Gastroesophageal sphincter (tissue), 4 donors: ENCODE data around the gene XXYLT1. TPM values are rescaled to one million over a fixed set of nuclear protein-coding genes. Genes with fewer than 3 reads are reported as not detected.
A peak's percentile ranks its signal among the peaks of the same experiment; 100 is the strongest.

Experiments
- ATAC-seq: fragments of 150-250 bp; one replicate; pipeline ENCODE4 v1.9.1; 2016; ENCODE audit warnings: mild to moderate bottlenecking, moderate library complexity
- H3K27ac ChIP-seq, 4 donors: fragments of 200-600 bp; sonication (generic) in 3 of 4; 1 replicate in 3 of 4; 2 replicates in 1 of 4; pipeline ENCODE4 v1.5.1; 2016 to 2019
- H3K27me3 ChIP-seq: fragments of 200-600 bp; sonication (generic); one replicate; pipeline ENCODE4 v1.5.1; 2019
- H3K36me3 ChIP-seq, 2 donors: fragments of 200-600 bp; sonication (generic); one replicate each; pipeline ENCODE4 v1.5.1; 2019; ENCODE audit warnings: control low read depth in 1 of 2
- H3K4me1 ChIP-seq, 3 donors: fragments of 200-600 bp; sonication (generic); 1 replicate in 2 of 3; 2 replicates in 1 of 3; pipeline ENCODE4 v1.5.1; 2016 to 2019; ENCODE audit warnings: control low read depth in 2 of 3
- H3K4me3 ChIP-seq, 2 donors: fragments of 200-600 bp; sonication (generic); one replicate each; pipeline ENCODE4 v1.5.1; 2019; ENCODE audit warnings: mild to moderate bottlenecking in 1 of 2, moderate library complexity in 1 of 2
- H3K9me3 ChIP-seq, 3 donors: fragments of 200-600 bp; sonication (generic); one replicate each; pipeline ENCODE4 v1.5.1; 2017 to 2019; ENCODE audit warnings: control low read depth in 2 of 3
- CTCF ChIP-seq, 4 experiments: fragments of 200-600 bp in 2 of 4; fragments of 450-650 bp in 2 of 4; sonication (generic) in 1 of 4; IDR thresholded peaks; one replicate each; pipeline ENCODE4 v1.5.1; 2017 to 2019; ENCODE audit warnings: antibody characterized with exemption in 4 of 4, mild to moderate bottlenecking in 2 of 4, moderate library complexity in 2 of 4
- EP300 ChIP-seq: sonication (generic); formaldehyde crosslinking; IDR thresholded peaks from one replicate; pipeline ENCODE4 v1.6.1; 2017; ENCODE audit warnings: antibody characterized with exemption, mild to moderate bottlenecking
- POLR2A ChIP-seq, 2 donors: fragments of 450-650 bp; IDR thresholded peaks; one replicate each; pipeline ENCODE4 v1.6.1; 2017; ENCODE audit warnings: antibody characterized with exemption in 2 of 2, mild to moderate bottlenecking in 2 of 2, moderate library complexity in 1 of 2
- POLR2AphosphoS5 ChIP-seq: sonication (generic); formaldehyde crosslinking; IDR thresholded peaks from one replicate; pipeline ENCODE4 v1.6.1; 2017; ENCODE audit warnings: antibody characterized with exemption
- WGBS, 2 donors: methylation state at CpG; one replicate each; pipeline ENCODE4 v1.1.5; 2018; ENCODE audit warnings: low coverage in 1 of 2; 5-methylcytosine and 5-hydroxymethylcytosine counted together
- total RNA-seq, 4 donors: library from RNA; depleted of rRNA; stranded (reverse); fragments of >200 nt; gene quantifications; one replicate each; pipeline ENCODE4 v1.1.0, GENCODE V29; 2016

Gene XXYLT1
- total RNA-seq, 4 donors from 2014 or later: 10.1 to 14.0 (median 12.5) TPM

DNA sequence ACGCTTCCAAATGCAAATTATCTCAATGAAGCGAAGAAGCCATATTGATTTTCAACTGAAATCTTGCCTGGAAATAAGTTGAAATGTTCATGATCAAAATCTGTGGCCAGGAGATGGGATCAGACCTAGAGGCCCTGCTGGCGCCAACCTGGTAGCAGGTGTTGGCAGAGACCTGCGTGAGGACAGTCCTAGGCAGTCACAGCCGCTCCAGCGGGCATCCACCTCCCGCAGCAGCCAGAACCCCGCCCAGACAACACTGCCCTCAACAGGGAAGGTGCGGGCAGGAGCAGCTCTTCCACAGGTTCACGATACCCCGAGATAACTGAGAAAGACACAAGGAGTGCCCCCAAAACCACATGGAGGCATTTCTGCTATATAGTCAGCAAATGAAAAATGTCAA, 145.3 kb downstream of the XXYLT1 start:
- WGBS, 2 donors: 100% methylated on average over 2 of the region's 11 CpGs; no CpG with 5 or more reads in 1 of the 2 donors
- no peaks in the 10 kb centered on the region for H3K9me3 ChIP-seq
- no peak overlapping the region for H3K27ac ChIP-seq
- no peaks in the 10 kb centered on the region for H3K36me3 ChIP-seq
- no peak overlapping the region for H3K4me3 ChIP-seq
- ATAC-seq: no peak
- TF ChIP-seq CTCF (IDR thresholded peaks at IDR 0.05) (no peak), POLR2A (IDR thresholded peaks at IDR 0.05) (no peak), EP300 (no peak)
- no peaks in the 10 kb centered on the region for H3K27me3 ChIP-seq
- no peaks in the 10 kb centered on the region for H3K4me1 ChIP-seq

GRCh38 chr3:195124378-195124992, 146.5 kb downstream of the XXYLT1 start:
- no peaks in the 10 kb centered on the region for H3K27me3 ChIP-seq
- H3K27ac ChIP-seq: no peak overlapping the region
- no peak for TF ChIP-seq POLR2A (IDR thresholded peaks at IDR 0.05)
- TF ChIP-seq POLR2AphosphoS5: no peak
- no peak for TF ChIP-seq CTCF (IDR thresholded peaks at IDR 0.05)
- no peak for TF ChIP-seq EP300
- no peaks in the 10 kb centered on the region for H3K9me3 ChIP-seq
- H3K4me1 ChIP-seq: peaks cover 0 to 7% (median 0%) of the 10 kb centered on the region in 3 donors
- no peak for ATAC-seq
- H3K36me3 ChIP-seq: no peaks in the 10 kb centered on the region
- 57 to 87% methylated on average over 7 to 12 of the region's 18 CpGs for WGBS, 2 donors
- H3K4me3 ChIP-seq: no peak overlapping the region

DNA sequence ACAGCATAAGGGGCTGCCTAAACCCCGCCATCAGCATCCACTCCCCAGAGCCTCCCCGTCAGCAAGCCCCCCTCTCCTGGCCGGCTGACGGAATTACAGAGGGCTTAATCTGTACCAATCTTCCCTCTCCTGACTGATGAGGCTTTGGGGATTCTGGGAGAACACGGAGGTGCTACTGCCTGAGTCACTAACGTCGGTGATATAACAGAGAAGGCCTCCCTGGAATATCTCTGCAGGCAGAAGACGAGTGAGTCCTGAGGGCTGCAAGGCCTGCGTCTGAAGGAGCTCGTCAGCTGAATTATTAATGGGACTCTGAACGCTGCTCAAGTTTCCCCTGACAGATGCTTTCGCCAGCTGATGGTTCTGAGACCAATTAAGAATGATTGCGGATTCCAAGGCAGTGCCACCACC, 147.7 kb downstream of the XXYLT1 start:
- 80% methylated on average over 1 of the region's 13 CpGs; no CpG with 5 or more reads in 1 of the 2 donors for WGBS, 2 donors
- H3K27ac ChIP-seq: no peak overlapping the region
- no peak for ATAC-seq
- H3K27me3 ChIP-seq: no peaks in the 10 kb centered on the region
- TF ChIP-seq CTCF (IDR thresholded peaks at IDR 0.05) (no peak), POLR2A (IDR thresholded peaks at IDR 0.05) (no peak), POLR2AphosphoS5 (no peak), EP300 (no peak)
- no peak overlapping the region for H3K4me3 ChIP-seq
- H3K36me3 ChIP-seq: no peaks in the 10 kb centered on the region
- H3K9me3 ChIP-seq: no peaks in the 10 kb centered on the region
- H3K4me1 ChIP-seq: peaks cover 0 to 10% (median 0%) of the 10 kb centered on the region in 3 donors

- WGBS, 2 donors: 100% methylated on average over 2 of the region's 4 CpGs; no CpG with 5 or more reads in 1 of the 2 donors
- no peak for TF ChIP-seq CTCF (IDR thresholded peaks at IDR 0.05)
- TF ChIP-seq EP300: no peak
- TF ChIP-seq POLR2AphosphoS5: no peak
- TF ChIP-seq POLR2A (IDR thresholded peaks at IDR 0.05): no peak
- no peak for ATAC-seq
Measured at GRCh38 chr3:195122261-195122660, 148.7 kb downstream of the XXYLT1 start.

GRCh38 chr3:195120267-195120601, 150.7 kb downstream of the XXYLT1 start:
- H3K27ac ChIP-seq: peak overlapping the region in 2 of 4 donors; percentile 6 to 38
- WGBS, 2 donors: 60% methylated on average over 1 of the region's 2 CpGs; no CpG with 5 or more reads in 1 of the 2 donors

More at GRCh38 chr3:195122261-195122660, 148.7 kb downstream of the XXYLT1 start:
- Histone ChIP-seq H3K9me3 (no peaks in the 10 kb centered on the region), H3K4me1 (peaks cover 0 to 10% (median 0%) of the 10 kb centered on the region in 3 donors), H3K36me3 (no peaks in the 10 kb centered on the region), H3K27ac (no peak overlapping the region), H3K27me3 (no peaks in the 10 kb centered on the region), H3K4me3 (no peak overlapping the region)

More at GRCh38 chr3:195120267-195120601, 150.7 kb downstream of the XXYLT1 start:
- no peaks in the 10 kb centered on the region for H3K9me3 ChIP-seq
- no peaks in the 10 kb centered on the region for H3K27me3 ChIP-seq
- H3K4me3 ChIP-seq: no peak overlapping the region
- H3K4me1 ChIP-seq: peaks cover 0 to 10% (median 0%) of the 10 kb centered on the region in 3 donors
- no peak for ATAC-seq
- H3K36me3 ChIP-seq: no peaks in the 10 kb centered on the region
- TF ChIP-seq EP300 (no peak), POLR2A (IDR thresholded peaks at IDR 0.05) (no peak), POLR2AphosphoS5 (no peak), CTCF (IDR thresholded peaks at IDR 0.05) (no peak)
